HUES6 (cell line): ENCODE data around the gene NLRC5.

Experiments used
- H3K27ac ChIP-seq: 2 replicates; pipeline ENCODE4 v1.7.0; 2013; ENCODE audit warnings: low read depth, mild to moderate bottlenecking, low read length, inconsistent platforms
- H3K27me3 ChIP-seq: 2 replicates; pipeline ENCODE4 v1.6.1; 2013; ENCODE audit warnings: low read length; ENCODE audit not compliant: control insufficient read depth, insufficient read depth
- H3K36me3 ChIP-seq: 2 replicates; pipeline ENCODE4 v1.6.1; 2013; ENCODE audit warnings: low read length; ENCODE audit not compliant: control insufficient read depth, insufficient read depth
- H3K4me1 ChIP-seq: 2 replicates; pipeline ENCODE4 v1.6.1; 2013; ENCODE audit warnings: low read length; ENCODE audit not compliant: control insufficient read depth, insufficient read depth
- H3K4me3 ChIP-seq: 2 replicates; pipeline ENCODE4 v1.5.1; 2013; ENCODE audit warnings: low read depth, low read length
- H3K9ac ChIP-seq: one replicate; pipeline ENCODE4 v1.6.1; 2013; ENCODE audit warnings: mild to moderate bottlenecking, low read length
- H3K9me3 ChIP-seq: 2 replicates; pipeline ENCODE4 v1.6.1; 2013; ENCODE audit warnings: low read depth, low read length; ENCODE audit not compliant: control insufficient read depth, insufficient read depth

NLRC5 gene

GRCh38 chr16:57084996-57085395 lies 95.6 kb downstream of the NLRC5 start:
- Histone ChIP-seq H3K4me1 (0 out of 2 replicates have a peak, but pooled peaks cover 3% of the 10 kb centered on the region), H3K9ac (no peak overlapping the region), H3K36me3 (no peaks in the 10 kb centered on the region), H3K4me3 (no peak overlapping the region), H3K9me3 (no peaks in the 10 kb centered on the region), H3K27ac (no peak overlapping the region), H3K27me3 (no peaks in the 10 kb centered on the region)

- H3K9me3 ChIP-seq: no peaks in the 10 kb centered on the region
- peaks cover 12% of the 10 kb centered on the region; the same call in 1 of the 2 replicates for H3K27me3 ChIP-seq
- no peak overlapping the region for H3K4me3 ChIP-seq
- no peak overlapping the region for H3K9ac ChIP-seq
- H3K36me3 ChIP-seq: no peaks in the 10 kb centered on the region
- no peak overlapping the region for H3K27ac ChIP-seq
- peaks cover 12% of the 10 kb centered on the region; the same call in 1 of the 2 replicates for H3K4me1 ChIP-seq
Observed at GRCh38 chr16:57087003-57087402, 97.6 kb downstream of the NLRC5 start.

GRCh38 chr16:57089406-57089805 lies 100.0 kb downstream of the NLRC5 start:
- no peak overlapping the region for H3K9ac ChIP-seq
- H3K27ac ChIP-seq: no peak overlapping the region
- no peaks in the 10 kb centered on the region for H3K9me3 ChIP-seq
- peaks cover 28% of the 10 kb centered on the region for H3K27me3 ChIP-seq
- H3K4me1 ChIP-seq: peaks cover 13% of the 10 kb centered on the region
- no peak overlapping the region for H3K4me3 ChIP-seq
- H3K36me3 ChIP-seq: no peaks in the 10 kb centered on the region

- peak overlapping the region; percentile 72 for H3K9ac ChIP-seq
Observed at GRCh38 chr16:57091200-57091974, 102.0 kb downstream of the NLRC5 start.

GRCh38 chr16:57091975-57092785 lies 102.8 kb downstream of the NLRC5 start, which contains the start of gene CPNE2:
CPNE2 (plus strand) TSS chr16:57092583; CDS start chr16:57110743, 18,160 bp downstream.
- Histone ChIP-seq H3K9me3 (no peaks in the 10 kb centered on the region), H3K27ac (no peak within 1 kb of the TSS), H3K27me3 (peaks cover 33% of the 10 kb centered on the region), H3K4me1 (peaks cover 13% of the 10 kb centered on the region), H3K9ac (peak within 1 kb of the TSS; percentile 72), H3K4me3 (peak within 1 kb of the TSS; percentile 86), H3K36me3 (no peaks in the 10 kb centered on the region)

More at GRCh38 chr16:57091200-57091974, 102.0 kb downstream of the NLRC5 start:
- no peaks in the 10 kb centered on the region for H3K36me3 ChIP-seq
- peaks cover 33% of the 10 kb centered on the region for H3K27me3 ChIP-seq
- H3K4me3 ChIP-seq: peak overlapping the region; percentile 86
- no peaks in the 10 kb centered on the region for H3K9me3 ChIP-seq
- peaks cover 13% of the 10 kb centered on the region for H3K4me1 ChIP-seq
- no peak overlapping the region for H3K27ac ChIP-seq

- Histone ChIP-seq H3K9ac (peak overlapping the region; percentile 69), H3K27me3 (peaks cover 33% of the 10 kb centered on the region), H3K27ac (no peak overlapping the region), H3K4me1 (peaks cover 16% of the 10 kb centered on the region), H3K9me3 (no peaks in the 10 kb centered on the region), H3K4me3 (peak overlapping the region; percentile 86), H3K36me3 (no peaks in the 10 kb centered on the region)
Observed at GRCh38 chr16:57092786-57093411, 103.5 kb downstream of the NLRC5 start.

- Histone ChIP-seq H3K4me3 (peak overlapping the region; percentile 86), H3K9ac (no peak overlapping the region), H3K4me1 (peaks cover 21% of the 10 kb centered on the region)
Observed at GRCh38 chr16:57093666-57094564, 104.6 kb downstream of the NLRC5 start.

GRCh38 chr16:57094911-57095310 lies 105.6 kb downstream of the NLRC5 start:
- Histone ChIP-seq H3K4me1 (peaks cover 21% of the 10 kb centered on the region), H3K36me3 (no peaks in the 10 kb centered on the region), H3K27ac (no peak overlapping the region), H3K27me3 (peaks cover 33% of the 10 kb centered on the region), H3K9ac (no peak overlapping the region), H3K9me3 (no peaks in the 10 kb centered on the region), H3K4me3 (no peak overlapping the region)

More at GRCh38 chr16:57093666-57094564, 104.6 kb downstream of the NLRC5 start:
- Histone ChIP-seq H3K27me3 (peaks cover 33% of the 10 kb centered on the region), H3K9me3 (no peaks in the 10 kb centered on the region), H3K27ac (no peak overlapping the region), H3K36me3 (no peaks in the 10 kb centered on the region)

- H3K27me3 ChIP-seq: peaks cover 29% of the 10 kb centered on the region
- no peaks in the 10 kb centered on the region for H3K9me3 ChIP-seq
- H3K4me1 ChIP-seq: peaks cover 21% of the 10 kb centered on the region
- H3K27ac ChIP-seq: no peak overlapping the region
- H3K4me3 ChIP-seq: no peak overlapping the region
- no peak overlapping the region for H3K9ac ChIP-seq
- no peaks in the 10 kb centered on the region for H3K36me3 ChIP-seq
Observed at GRCh38 chr16:57096192-57096591, 106.8 kb downstream of the NLRC5 start.

GRCh38 chr16:57096793-57097192 lies 107.4 kb downstream of the NLRC5 start:
- H3K9ac ChIP-seq: no peak overlapping the region
- H3K4me1 ChIP-seq: peaks cover 15% of the 10 kb centered on the region
- no peak overlapping the region for H3K27ac ChIP-seq
- peaks cover 23% of the 10 kb centered on the region for H3K27me3 ChIP-seq
- no peaks in the 10 kb centered on the region for H3K9me3 ChIP-seq
- H3K4me3 ChIP-seq: no peak overlapping the region
- no peaks in the 10 kb centered on the region for H3K36me3 ChIP-seq
